IPS DF 4.7 (cell line): ENCODE results near the gene ABHD4.

Experiments used
- DNase-seq: peaks from one replicate; pipeline ENCODE4 v3.0.0-alpha.2; 2013; ENCODE audit warnings: low spot score; ENCODE audit errors: extremely low read depth

Gene ABHD4

GRCh38 chr14:22660654-22661053 is 62.6 kb downstream of the ABHD4 start:
- DNase-seq = no peak
